ENCODE results near the gene IKZF3.

DNA sequence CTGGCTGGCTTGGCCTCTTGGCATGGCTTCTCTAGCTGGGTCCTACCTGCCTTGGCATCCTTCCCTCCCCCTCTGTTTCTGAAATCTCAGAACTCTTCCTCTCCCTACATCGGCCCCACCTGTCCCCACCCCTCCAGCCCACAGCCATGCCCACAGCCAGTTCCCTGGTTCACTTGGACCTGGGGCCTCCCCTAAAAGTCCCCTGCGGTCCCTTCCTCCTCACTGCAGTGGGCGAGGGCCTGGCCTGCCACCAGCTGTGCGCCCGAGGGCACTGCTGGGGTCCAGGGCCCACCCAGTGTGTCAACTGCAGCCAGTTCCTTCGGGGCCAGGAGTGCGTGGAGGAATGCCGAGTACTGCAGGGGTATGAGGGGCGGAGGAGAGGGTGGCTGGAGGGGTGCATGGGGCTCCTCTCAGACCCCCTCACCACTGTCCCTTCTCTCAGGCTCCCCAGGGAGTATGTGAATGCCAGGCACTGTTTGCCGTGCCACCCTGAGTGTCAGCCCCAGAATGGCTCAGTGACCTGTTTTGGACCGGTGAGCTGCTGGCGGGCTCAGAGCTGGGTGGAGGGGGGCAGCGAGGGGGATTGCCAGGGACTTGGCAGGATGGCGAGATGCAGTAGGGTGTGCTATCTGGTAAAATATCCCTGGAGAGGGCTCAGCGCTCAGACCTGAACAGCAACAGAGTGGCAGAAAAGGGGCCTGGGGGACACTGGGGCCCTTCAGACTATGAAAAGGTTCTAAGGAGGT lies 147.9 kb downstream of the IKZF3 start:
- TF ChIP-seq, protein P1, sequence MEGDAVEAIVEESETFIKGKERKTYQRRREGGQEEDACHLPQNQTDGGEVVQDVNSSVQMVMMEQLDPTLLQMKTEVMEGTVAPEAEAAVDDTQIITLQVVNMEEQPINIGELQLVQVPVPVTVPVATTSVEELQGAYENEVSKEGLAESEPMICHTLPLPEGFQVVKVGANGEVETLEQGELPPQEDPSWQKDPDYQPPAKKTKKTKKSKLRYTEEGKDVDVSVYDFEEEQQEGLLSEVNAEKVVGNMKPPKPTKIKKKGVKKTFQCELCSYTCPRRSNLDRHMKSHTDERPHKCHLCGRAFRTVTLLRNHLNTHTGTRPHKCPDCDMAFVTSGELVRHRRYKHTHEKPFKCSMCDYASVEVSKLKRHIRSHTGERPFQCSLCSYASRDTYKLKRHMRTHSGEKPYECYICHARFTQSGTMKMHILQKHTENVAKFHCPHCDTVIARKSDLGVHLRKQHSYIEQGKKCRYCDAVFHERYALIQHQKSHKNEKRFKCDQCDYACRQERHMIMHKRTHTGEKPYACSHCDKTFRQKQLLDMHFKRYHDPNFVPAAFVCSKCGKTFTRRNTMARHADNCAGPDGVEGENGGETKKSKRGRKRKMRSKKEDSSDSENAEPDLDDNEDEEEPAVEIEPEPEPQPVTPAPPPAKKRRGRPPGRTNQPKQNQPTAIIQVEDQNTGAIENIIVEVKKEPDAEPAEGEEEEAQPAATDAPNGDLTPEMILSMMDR (IDR thresholded peaks at IDR 0.05), result no peak
- no peak for TF ChIP-seq POLR2A (IDR thresholded peaks at IDR 0.05)

Data from right lobe of liver (tissue), 4 donors.